ENCODE data around the gene RIMBP2. TPM values are rescaled to one million over a fixed set of nuclear protein-coding genes. Genes with fewer than 3 reads are reported as not detected.

Gene RIMBP2
- total RNA-seq, 2 experiments from 2014 or later, result not detected

DNA sequence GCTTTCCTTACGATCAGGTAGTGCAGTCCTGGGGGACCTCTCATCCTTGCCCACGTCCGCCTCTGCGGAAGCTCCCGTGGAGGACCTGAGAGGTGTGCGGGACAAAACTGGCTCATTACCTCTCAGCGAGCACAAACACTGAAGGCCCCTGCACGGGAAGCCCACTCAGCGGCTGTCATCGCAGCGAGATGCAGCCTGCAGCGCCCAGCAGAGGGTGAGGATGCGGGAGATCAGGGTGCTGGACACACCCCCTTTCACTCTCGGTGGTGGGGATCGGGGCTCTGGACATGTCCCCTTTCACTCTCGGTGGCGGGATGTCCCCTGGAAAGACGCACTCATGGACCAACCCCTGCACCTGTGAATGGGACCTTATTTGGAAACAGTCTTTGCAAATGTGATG is 266.8 kb downstream of the RIMBP2 start:
- no peak for ATAC-seq (ENCODE audit: poor library complexity)
- Mint-ChIP-seq H3K36me3 (ENCODE audit: low read depth) (no peaks in the 10 kb centered on the region), H3K27ac (no peak overlapping the region), H3K9me3 (no peaks in the 10 kb centered on the region), H3K4me1 (ENCODE audit: low read depth) (no peaks in the 10 kb centered on the region), H3K4me3 (no peak overlapping the region), H3K27me3 (no peaks in the 10 kb centered on the region)
- CTCF ChIA-PET, result no interaction called here
- Histone ChIP-seq H3K4me1 (ENCODE audit: insufficient read depth, low read length) (no peaks in the 10 kb centered on the region), H3K9me3 (ENCODE audit: control insufficient read depth in 1 of 2, insufficient read depth in 1 of 2, low read length in 2 of 2) (peaks cover 0 to 26% of the 10 kb centered on the region in 2 experiments), H3K36me3 (ENCODE audit: insufficient read depth, low read length) (no peaks in the 10 kb centered on the region), H3K27me3 (ENCODE audit: control insufficient read depth in 1 of 2, insufficient read depth in 2 of 2, low read length in 2 of 2) (no peaks in the 10 kb centered on the region), H3K4me3 (ENCODE audit: low read length) (no peak overlapping the region), H3K27ac (ENCODE audit: low read depth in 1 of 2, low read length in 2 of 2) (no peak overlapping the region)
- no peak for DNase-seq
- TF ChIP-seq, protein P1, sequence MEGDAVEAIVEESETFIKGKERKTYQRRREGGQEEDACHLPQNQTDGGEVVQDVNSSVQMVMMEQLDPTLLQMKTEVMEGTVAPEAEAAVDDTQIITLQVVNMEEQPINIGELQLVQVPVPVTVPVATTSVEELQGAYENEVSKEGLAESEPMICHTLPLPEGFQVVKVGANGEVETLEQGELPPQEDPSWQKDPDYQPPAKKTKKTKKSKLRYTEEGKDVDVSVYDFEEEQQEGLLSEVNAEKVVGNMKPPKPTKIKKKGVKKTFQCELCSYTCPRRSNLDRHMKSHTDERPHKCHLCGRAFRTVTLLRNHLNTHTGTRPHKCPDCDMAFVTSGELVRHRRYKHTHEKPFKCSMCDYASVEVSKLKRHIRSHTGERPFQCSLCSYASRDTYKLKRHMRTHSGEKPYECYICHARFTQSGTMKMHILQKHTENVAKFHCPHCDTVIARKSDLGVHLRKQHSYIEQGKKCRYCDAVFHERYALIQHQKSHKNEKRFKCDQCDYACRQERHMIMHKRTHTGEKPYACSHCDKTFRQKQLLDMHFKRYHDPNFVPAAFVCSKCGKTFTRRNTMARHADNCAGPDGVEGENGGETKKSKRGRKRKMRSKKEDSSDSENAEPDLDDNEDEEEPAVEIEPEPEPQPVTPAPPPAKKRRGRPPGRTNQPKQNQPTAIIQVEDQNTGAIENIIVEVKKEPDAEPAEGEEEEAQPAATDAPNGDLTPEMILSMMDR (IDR thresholded peaks at IDR 0.05), result no peak
- intact Hi-C loops (cut with DNase I, micrococcal nuclease), result no loop called here
- POLR2A ChIA-PET, result no interaction called here

DNA sequence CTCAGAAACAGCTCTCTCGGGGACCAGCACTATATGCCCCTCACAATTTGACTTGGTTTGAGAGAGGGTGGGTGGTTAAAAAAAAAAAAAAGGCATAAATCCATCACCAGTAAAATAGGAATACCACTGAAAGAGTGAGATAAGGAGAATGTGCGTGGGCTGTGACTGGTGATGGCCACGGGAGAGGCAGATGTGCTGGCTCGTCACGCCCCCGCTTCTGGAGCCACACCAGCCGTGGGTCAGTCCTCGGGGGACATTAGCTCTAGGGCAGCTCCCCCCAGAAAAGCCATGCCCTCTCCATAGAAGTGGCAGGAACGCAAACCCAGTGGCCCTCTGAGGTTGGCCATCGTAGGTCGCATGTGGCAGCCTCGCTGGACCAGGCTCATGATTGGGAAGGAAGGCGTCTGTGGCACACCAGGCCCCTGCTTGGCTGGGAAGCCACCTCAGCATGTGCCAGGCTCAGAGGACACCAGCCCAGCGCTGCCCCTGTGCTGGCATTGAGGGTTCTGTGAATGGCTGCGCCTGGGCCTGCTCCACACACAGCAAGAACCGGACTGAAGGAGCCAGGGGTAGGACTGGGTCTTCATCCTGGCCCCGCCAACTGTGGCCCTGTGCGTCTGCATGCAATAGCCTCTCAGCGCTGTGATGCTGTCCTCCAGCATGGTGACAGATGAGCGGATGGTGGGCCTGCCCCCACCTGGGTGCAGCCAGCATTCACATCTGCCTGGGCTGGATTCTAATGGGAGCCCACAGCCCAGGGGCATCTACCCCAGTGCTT is 267.9 kb downstream of the RIMBP2 start:
- DNase-seq (no peak), ATAC-seq (ENCODE audit: poor library complexity) (no peak)
- Histone ChIP-seq H3K9me3 (ENCODE audit: control insufficient read depth in 1 of 2, insufficient read depth in 1 of 2, low read length in 2 of 2) (peaks cover 0 to 26% of the 10 kb centered on the region in 2 experiments), H3K4me3 (ENCODE audit: low read length) (no peak overlapping the region), H3K36me3 (ENCODE audit: insufficient read depth, low read length) (no peaks in the 10 kb centered on the region), H3K4me1 (ENCODE audit: insufficient read depth, low read length) (no peaks in the 10 kb centered on the region), H3K27ac (ENCODE audit: low read depth in 1 of 2, low read length in 2 of 2) (no peak overlapping the region), H3K27me3 (ENCODE audit: control insufficient read depth in 1 of 2, insufficient read depth in 2 of 2, low read length in 2 of 2) (no peaks in the 10 kb centered on the region)
- no peaks in the 10 kb centered on the region for H3K4me1 Mint-ChIP-seq (ENCODE audit: low read depth)
- no peaks in the 10 kb centered on the region for H3K27me3 Mint-ChIP-seq
- intact Hi-C loops (cut with DNase I, micrococcal nuclease), result no loop called here
- no peak overlapping the region for H3K27ac Mint-ChIP-seq
- TF ChIP-seq, protein P1 (IDR thresholded peaks at IDR 0.05), result no peak
- POLR2A ChIA-PET, result no interaction called here
- no peaks in the 10 kb centered on the region for H3K36me3 Mint-ChIP-seq (ENCODE audit: low read depth)
- H3K9me3 Mint-ChIP-seq, result no peaks in the 10 kb centered on the region
- CTCF ChIA-PET, result no interaction called here
- H3K4me3 Mint-ChIP-seq, result no peak overlapping the region

DNA sequence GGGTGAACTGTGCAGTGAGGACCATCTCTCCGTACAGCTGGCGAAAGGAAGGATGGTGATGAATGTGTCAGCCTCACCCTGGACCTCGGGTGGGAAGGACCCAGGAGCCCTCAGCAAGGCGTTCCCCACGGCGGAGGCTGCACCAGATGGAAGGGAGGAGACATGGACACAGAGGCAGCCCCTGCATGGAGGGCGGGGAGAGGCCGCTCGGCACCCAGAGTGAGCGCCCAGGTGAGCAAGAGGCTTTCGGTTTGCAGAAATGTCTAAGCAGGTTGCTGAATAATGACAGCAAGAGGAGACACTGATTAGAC is 268.5 kb downstream of the RIMBP2 start:
- CTCF ChIA-PET, result no interaction called here
- no peak overlapping the region for H3K27ac ChIP-seq (ENCODE audit: low read depth in 1 of 2, low read length in 2 of 2)
- H3K27me3 Mint-ChIP-seq, result no peaks in the 10 kb centered on the region
- no peak for DNase-seq
- no peaks in the 10 kb centered on the region for H3K36me3 Mint-ChIP-seq (ENCODE audit: low read depth)
- POLR2A ChIA-PET, result no interaction called here
- no peak overlapping the region for H3K27ac Mint-ChIP-seq
- H3K9me3 ChIP-seq (ENCODE audit: control insufficient read depth in 1 of 2, insufficient read depth in 1 of 2, low read length in 2 of 2), result peaks cover 0 to 28% of the 10 kb centered on the region in 2 experiments
- no peaks in the 10 kb centered on the region for H3K27me3 ChIP-seq (ENCODE audit: control insufficient read depth in 1 of 2, insufficient read depth in 2 of 2, low read length in 2 of 2)
- intact Hi-C loops (cut with DNase I, micrococcal nuclease), result no loop called here
- H3K9me3 Mint-ChIP-seq, result no peaks in the 10 kb centered on the region
- H3K4me1 ChIP-seq (ENCODE audit: insufficient read depth, low read length), result no peaks in the 10 kb centered on the region
- no peaks in the 10 kb centered on the region for H3K36me3 ChIP-seq (ENCODE audit: insufficient read depth, low read length)
- no peaks in the 10 kb centered on the region for H3K4me1 Mint-ChIP-seq (ENCODE audit: low read depth)
- ATAC-seq (ENCODE audit: poor library complexity), result no peak
- no peak overlapping the region for H3K4me3 ChIP-seq (ENCODE audit: low read length)
- H3K4me3 Mint-ChIP-seq, result no peak overlapping the region
- TF ChIP-seq, protein P1 (IDR thresholded peaks at IDR 0.05), result no peak
